Stimulated activated naive CD8-positive, alpha-beta T cell treated with anti-CD3 and anti-CD28 coated beads, Interleukin-15, Interleukin-2, amounts not matched to agents 100 ng/mL and 50 ng/mL, for 24 hours (primary cell): ENCODE results near the gene RXRA.

Experiments used
- H3K27ac Mint-ChIP-seq: one replicate; pipeline ENCODE4 v1.8.0; 2021; ENCODE audit warnings: mild to moderate bottlenecking, mixed read lengths
- H3K27me3 Mint-ChIP-seq: one replicate; pipeline ENCODE4 v1.8.0; 2021; ENCODE audit warnings: mixed read lengths
- H3K36me3 Mint-ChIP-seq: one replicate; pipeline ENCODE4 v1.8.0; 2021; ENCODE audit warnings: low read depth, mixed read lengths
- H3K4me1 Mint-ChIP-seq: one replicate; pipeline ENCODE4 v1.8.0; 2021; ENCODE audit warnings: low read depth, mixed read lengths
- H3K4me3 Mint-ChIP-seq: one replicate; pipeline ENCODE4 v1.8.0; 2021; ENCODE audit warnings: mild to moderate bottlenecking, mixed read lengths
- H3K9me3 Mint-ChIP-seq: one replicate; pipeline ENCODE4 v1.8.0; 2021; ENCODE audit warnings: mixed read lengths

RXRA gene

DNA sequence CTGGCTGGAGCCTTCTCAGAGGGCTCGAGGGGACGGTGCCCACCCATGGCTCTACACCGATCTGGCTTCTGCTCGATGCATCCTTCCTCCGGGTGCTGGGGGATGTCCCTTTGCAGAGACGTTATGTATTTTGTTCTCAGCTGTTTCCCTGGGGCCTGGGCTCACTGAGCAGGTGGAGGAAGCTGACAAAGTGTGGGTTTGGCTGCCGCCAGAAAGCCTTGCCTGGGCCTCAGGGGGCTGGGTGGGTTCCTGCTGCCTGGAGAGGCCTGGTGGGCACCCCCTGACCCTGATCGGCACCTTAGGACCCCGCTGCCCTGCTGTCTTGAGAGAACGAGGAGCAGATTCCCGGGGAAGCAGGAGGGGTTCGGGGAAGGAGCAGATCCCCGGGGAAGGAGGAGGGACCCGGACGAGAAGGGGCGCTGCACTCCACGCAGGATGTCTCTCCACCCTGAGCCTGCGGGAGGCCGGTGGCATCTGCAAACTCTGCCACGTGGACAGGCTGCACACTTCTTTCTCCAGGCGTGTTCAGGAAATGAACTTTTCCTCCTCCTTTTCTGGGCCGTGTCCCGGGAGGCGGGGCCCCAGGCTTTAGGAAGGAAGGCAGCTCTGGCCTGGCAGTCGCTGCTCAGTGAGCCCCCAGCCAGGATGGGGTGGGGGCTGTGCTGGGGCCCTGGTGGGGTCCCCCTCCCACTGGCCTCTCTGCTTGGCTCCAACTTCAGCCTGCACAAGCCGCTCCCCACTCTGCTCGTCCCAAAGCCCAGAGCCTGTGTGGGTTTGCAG lies 148.9 kb downstream of the RXRA start:
- no peak overlapping the region for H3K4me3 Mint-ChIP-seq
- H3K4me1 Mint-ChIP-seq = peaks cover 4% of the 10 kb centered on the region
- no peaks in the 10 kb centered on the region for H3K36me3 Mint-ChIP-seq
- H3K9me3 Mint-ChIP-seq = no peaks in the 10 kb centered on the region
- H3K27me3 Mint-ChIP-seq = no peaks in the 10 kb centered on the region
- peak overlapping the region; percentile 74 for H3K27ac Mint-ChIP-seq

DNA sequence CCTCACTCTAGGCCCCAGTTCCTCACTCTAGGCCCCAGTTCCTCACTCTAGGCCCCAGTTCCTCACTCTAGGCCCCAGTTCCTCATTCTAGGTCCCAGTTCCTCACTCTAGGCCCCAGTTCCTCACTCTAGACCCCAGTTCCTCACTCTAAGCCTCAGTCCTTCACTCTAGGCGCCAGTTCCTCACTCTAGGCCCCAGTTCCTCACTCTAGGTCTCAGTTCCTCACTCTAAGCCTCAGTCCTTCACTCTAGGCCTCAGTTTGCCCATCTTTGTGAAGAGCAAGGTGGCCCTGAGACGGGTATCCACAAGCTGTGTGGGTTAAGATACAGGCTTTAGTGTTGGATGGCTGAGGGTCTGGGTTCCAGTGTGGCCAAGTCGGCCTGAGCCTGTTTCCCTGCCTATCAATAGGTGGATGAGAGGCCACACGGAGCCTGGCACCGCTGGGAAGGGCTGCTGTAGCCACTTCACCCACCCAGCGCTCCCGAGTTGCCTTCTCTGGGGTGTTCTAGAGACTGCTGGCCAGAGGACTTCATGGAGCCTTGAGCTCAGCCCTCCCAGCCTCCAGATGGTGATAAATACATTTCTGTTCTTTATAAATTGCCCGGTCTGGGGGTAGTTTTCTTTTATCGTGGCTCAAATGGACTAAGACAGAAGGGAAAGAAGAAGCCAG lies 150.2 kb downstream of the RXRA start:
- Mint-ChIP-seq H3K9me3 (no peaks in the 10 kb centered on the region), H3K36me3 (no peaks in the 10 kb centered on the region), H3K27ac (no peak overlapping the region), H3K27me3 (no peaks in the 10 kb centered on the region), H3K4me1 (peaks cover 4% of the 10 kb centered on the region), H3K4me3 (no peak overlapping the region)

DNA sequence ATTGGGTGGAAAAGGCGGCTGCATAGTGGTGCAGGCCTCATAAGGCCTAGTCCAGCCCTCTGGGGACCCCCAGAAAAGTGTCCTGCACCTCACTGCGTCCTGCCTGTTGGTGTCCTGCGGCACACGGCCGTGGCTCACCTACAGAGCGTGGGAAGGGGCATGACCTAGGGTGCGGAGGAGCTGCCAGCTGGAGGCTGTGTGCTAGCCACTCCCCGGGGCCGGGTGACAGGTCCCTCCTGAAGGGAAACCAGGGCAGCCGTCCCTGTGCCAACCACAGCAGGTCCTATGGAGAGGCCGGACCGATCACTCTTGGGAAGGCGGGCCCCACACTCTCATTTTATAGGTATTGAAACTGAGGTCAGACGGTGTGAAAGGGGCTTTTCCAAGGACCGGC lies 150.7 kb downstream of the RXRA start:
- Mint-ChIP-seq H3K4me1 (peaks cover 4% of the 10 kb centered on the region), H3K27ac (no peak overlapping the region), H3K36me3 (no peaks in the 10 kb centered on the region), H3K27me3 (no peaks in the 10 kb centered on the region), H3K4me3 (no peak overlapping the region), H3K9me3 (no peaks in the 10 kb centered on the region)

DNA sequence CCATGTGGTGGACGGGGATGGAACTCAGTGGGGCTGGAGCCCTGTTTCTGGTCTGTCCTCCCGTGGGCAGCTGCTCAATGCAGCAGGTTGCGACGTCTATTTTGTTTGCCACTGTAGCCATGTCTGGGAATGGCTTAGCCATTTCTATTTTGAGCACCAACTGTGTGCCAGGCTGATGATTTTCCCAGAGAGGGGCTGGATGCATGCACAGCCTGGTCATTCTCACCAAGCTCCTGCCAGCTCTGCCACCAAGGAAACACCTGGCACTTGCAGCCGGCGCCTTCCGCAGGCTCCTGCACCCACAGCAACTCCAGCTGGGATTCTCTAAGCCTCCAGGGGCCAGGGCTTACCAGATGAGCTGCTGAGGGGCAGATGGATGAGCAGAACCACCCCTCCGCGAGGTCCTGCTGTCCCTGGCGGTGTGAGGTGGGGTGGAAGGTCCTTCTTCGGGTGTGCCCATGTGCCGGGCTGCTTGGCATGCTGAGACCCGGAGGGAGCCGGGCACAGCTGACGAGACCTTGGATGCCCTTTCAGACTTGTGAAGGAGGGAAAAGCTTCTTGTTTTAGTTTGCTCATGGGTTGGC lies 151.2 kb downstream of the RXRA start:
- Mint-ChIP-seq H3K27ac (no peak overlapping the region), H3K4me1 (peaks cover 4% of the 10 kb centered on the region), H3K27me3 (no peaks in the 10 kb centered on the region), H3K9me3 (no peaks in the 10 kb centered on the region), H3K4me3 (no peak overlapping the region), H3K36me3 (no peaks in the 10 kb centered on the region)

DNA sequence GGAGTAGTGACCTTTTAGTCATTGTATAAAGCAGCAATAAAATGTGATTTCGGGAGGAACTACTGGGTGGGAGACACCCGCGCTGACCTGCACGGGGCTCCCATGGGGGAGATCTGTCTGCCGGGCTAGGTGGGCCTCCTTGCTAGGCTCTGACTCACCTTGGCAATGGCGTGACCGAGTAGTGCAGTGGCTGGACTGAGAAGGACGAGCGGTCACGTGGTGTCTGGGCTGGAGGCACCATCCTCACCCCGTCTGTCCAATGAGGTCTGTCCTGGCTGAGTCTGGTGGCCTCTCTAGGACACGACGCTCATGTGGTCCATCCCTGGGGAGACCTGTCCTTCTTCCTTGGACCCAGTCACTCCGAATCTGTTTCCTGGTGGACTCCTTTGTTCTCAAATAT lies 151.7 kb downstream of the RXRA start:
- peaks cover 4% of the 10 kb centered on the region for H3K4me1 Mint-ChIP-seq
- no peaks in the 10 kb centered on the region for H3K36me3 Mint-ChIP-seq
- no peaks in the 10 kb centered on the region for H3K9me3 Mint-ChIP-seq
- no peak overlapping the region for H3K4me3 Mint-ChIP-seq
- H3K27me3 Mint-ChIP-seq = no peaks in the 10 kb centered on the region
- H3K27ac Mint-ChIP-seq = no peak overlapping the region

DNA sequence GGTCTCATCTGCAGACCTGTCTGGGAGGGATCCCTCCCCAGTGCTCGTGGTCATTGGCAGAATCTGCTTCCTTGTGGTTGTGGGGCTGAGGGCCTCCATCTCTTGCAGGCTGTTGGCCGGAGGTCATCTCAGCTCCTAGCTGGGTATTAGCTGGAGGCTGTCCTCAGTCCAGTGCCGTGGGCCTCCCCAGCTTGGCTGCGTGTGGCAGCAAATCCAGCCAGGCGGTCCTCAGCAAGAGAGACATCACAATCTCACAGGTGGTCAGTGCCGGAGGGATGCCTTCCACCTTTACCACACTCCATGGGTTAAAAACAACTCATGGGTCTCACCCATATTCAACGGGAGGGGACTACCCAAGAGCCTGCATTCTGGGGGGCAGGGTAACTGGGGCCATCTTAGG lies 155.5 kb downstream of the RXRA start:
- no peak overlapping the region for H3K27ac Mint-ChIP-seq
- no peaks in the 10 kb centered on the region for H3K36me3 Mint-ChIP-seq
- no peaks in the 10 kb centered on the region for H3K27me3 Mint-ChIP-seq
- no peaks in the 10 kb centered on the region for H3K9me3 Mint-ChIP-seq
- no peak overlapping the region for H3K4me3 Mint-ChIP-seq
- no peaks in the 10 kb centered on the region for H3K4me1 Mint-ChIP-seq

DNA sequence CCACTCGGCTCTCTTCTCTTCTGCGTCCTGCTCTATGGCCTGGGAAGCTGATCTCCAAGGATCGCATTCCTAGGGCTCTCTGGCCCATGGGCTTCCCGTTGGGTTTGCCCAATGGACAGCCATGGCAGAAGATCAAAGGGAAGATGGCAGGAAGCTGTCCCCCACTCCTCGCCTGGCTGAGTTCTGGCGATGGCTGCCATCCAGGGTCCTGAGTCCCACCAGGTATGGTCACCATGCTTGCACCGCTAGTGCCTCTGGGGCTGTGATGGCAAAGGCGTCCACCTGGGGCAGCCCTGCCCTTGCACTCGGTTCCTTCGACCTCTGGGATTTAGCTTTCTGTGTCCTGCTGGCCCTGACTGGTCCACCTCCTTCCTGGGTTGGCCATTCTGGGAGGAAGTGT lies 156.0 kb downstream of the RXRA start:
- H3K27me3 Mint-ChIP-seq = no peaks in the 10 kb centered on the region
- no peak overlapping the region for H3K4me3 Mint-ChIP-seq
- no peaks in the 10 kb centered on the region for H3K9me3 Mint-ChIP-seq
- no peaks in the 10 kb centered on the region for H3K4me1 Mint-ChIP-seq
- no peak overlapping the region for H3K27ac Mint-ChIP-seq
- no peaks in the 10 kb centered on the region for H3K36me3 Mint-ChIP-seq

DNA sequence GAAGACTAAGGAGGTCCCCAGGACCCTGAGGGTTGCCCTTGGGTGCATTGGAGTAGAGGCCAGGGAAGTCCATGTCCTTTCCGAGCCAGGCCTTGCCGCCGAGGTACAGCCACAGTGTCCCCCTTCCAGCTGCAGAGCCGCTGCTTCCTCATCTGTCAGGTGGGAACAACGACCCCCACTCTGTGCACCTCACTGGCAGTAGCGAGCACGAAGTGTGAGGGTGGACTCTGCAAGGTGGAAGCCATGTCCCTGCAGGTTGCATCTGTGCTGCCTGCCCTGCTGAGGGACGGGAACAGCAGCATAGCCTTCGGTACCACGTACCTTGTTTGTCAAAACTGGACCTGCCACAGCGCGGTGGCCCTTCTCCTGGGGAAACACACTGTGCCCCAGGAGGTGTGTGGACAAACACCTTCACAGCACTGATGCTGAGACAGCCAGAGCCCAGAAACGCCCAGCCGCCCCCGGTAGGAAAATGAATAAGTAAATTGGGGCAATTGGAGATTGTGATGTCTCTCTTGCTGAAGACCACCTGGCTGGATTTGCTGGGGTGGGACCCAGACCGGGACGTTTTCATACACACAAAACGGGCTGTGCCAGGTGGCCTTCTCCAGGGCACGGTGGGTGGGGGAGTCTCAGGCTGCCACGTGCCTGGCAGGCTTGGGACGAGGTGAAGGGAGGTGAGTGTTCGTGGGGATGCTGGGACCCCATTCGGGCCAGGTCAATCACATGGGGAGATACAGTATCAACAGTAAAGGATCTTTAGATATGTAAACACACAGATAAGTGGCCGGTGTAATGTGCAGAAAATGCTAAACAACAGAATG lies 157.3 kb downstream of the RXRA start:
- H3K27ac Mint-ChIP-seq = no peak overlapping the region
- H3K4me1 Mint-ChIP-seq = no peaks in the 10 kb centered on the region
- H3K4me3 Mint-ChIP-seq = no peak overlapping the region
- no peaks in the 10 kb centered on the region for H3K9me3 Mint-ChIP-seq
- H3K27me3 Mint-ChIP-seq = no peaks in the 10 kb centered on the region
- no peaks in the 10 kb centered on the region for H3K36me3 Mint-ChIP-seq

DNA sequence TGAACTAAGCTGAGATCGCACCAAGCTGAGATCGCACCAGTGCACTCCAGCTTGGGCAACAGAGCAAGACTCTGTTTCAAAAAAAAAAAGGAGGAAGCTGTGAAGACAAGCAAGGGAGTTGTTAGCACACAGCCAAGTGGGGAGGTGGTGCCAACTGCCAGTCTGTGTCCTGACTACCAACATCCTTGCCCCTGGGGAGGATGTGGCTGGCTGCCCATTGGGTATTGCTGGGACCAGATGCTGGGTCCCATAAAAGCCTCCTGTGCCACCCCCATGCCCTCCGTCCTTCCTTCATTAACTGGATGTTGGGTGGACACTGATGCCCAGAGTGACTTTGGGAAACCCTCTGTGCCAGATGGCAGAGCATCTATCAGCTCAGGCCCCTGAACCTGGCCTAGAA lies 158.2 kb downstream of the RXRA start:
- H3K27me3 Mint-ChIP-seq = no peaks in the 10 kb centered on the region
- H3K36me3 Mint-ChIP-seq = no peaks in the 10 kb centered on the region
- no peaks in the 10 kb centered on the region for H3K9me3 Mint-ChIP-seq
- H3K27ac Mint-ChIP-seq = no peak overlapping the region
- no peak overlapping the region for H3K4me3 Mint-ChIP-seq
- no peaks in the 10 kb centered on the region for H3K4me1 Mint-ChIP-seq

DNA sequence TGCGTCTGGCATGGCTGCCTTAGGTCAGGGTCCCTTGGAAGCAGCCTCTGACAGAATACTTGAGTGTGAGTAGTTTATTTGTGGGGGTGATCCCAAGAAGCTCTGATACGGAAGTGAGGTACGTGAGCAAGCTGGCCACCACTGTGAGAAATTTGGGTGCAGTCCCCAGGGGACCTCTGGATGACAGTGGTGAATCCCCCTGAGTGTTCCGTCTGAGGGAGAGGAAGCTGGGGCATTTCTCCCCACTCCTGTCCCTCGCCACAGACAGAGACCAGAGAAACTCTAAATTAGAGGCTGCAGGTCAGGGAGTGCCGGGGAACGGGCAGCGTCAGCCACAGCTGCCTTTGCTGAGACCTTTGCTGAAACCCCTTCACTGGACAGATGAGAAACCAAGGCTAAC lies 159.4 kb downstream of the RXRA start:
- no peaks in the 10 kb centered on the region for H3K27me3 Mint-ChIP-seq
- H3K4me1 Mint-ChIP-seq = no peaks in the 10 kb centered on the region
- H3K27ac Mint-ChIP-seq = no peak overlapping the region
- H3K9me3 Mint-ChIP-seq = no peaks in the 10 kb centered on the region
- no peak overlapping the region for H3K4me3 Mint-ChIP-seq
- H3K36me3 Mint-ChIP-seq = no peaks in the 10 kb centered on the region

DNA sequence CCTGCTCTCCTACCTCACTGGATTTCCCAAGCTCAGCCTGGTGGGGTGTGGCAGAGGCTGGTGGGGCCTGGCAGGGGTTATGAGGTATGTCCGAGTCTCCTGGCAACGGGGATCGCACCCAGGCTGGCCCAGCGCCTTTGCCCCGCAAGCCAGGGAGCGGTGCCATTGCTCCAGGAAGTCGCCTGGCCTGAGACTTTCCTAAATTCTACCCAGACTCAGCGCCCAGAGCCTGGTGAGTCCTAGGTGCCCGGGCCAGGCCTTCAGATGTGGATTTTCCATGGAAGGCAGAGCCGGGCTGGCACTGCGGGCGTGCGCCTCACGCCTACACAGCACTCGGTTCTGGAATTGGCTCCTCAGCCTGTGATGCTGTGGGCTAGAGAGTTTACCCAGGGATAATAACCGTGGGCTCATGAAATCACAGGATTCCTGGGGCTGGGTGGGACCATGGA lies 159.9 kb downstream of the RXRA start:
- H3K27me3 Mint-ChIP-seq = no peaks in the 10 kb centered on the region
- no peak overlapping the region for H3K27ac Mint-ChIP-seq
- no peaks in the 10 kb centered on the region for H3K9me3 Mint-ChIP-seq
- no peak overlapping the region for H3K4me3 Mint-ChIP-seq
- H3K4me1 Mint-ChIP-seq = no peaks in the 10 kb centered on the region
- no peaks in the 10 kb centered on the region for H3K36me3 Mint-ChIP-seq

DNA sequence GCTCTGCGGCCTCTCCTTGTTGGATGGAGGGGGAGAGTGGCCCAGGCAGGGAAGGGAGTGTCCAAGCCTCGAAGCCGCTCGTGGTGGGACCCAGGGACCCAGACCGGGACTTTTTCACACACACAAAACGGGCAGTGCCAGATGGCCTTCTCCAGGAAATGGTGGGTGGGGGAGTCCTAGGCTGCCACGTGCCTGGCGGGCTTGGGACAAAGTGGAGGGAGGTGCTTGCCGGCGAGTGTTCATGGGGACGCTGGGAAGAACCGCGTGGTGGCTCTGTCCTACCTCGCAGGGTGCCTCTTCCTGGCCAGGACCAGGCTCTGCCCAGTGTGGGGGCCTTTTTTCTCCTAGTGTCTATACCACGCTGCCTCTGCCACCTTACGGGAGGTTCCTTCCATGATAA lies 160.3 kb downstream of the RXRA start:
- no peaks in the 10 kb centered on the region for H3K9me3 Mint-ChIP-seq
- H3K36me3 Mint-ChIP-seq = no peaks in the 10 kb centered on the region
- H3K4me3 Mint-ChIP-seq = no peak overlapping the region
- no peaks in the 10 kb centered on the region for H3K27me3 Mint-ChIP-seq
- no peaks in the 10 kb centered on the region for H3K4me1 Mint-ChIP-seq
- no peak overlapping the region for H3K27ac Mint-ChIP-seq
